Astrocyte (in vitro differentiated cells and primary cell): ENCODE measurements around the gene PEX7.
"Not testable (repeated sequence)": the region's sequence is repeated elsewhere in the genome, so short reads cannot be mapped to it uniquely, and the experiment has no call there.

Experiments used
- CTCF ChIP-seq: IDR thresholded peaks from 2 replicates; pipeline ENCODE4 v1.5.1; 2011; ENCODE audit warnings: low read depth, mild to moderate bottlenecking, inconsistent platforms, low read length, moderate library complexity; ENCODE audit not compliant: insufficient read depth
- EZH2 ChIP-seq: IDR thresholded peaks from 2 replicates; pipeline ENCODE4 v1.6.1; 2012; ENCODE audit warnings: mild to moderate bottlenecking, low read length, inconsistent platforms; ENCODE audit not compliant: insufficient read depth

GRCh38 chr6:136815608-136816007, 6.8 kb upstream of the PEX7 start:
- not testable (repeated sequence) for TF ChIP-seq CTCF, EZH2
